Gastrocnemius medialis (tissue), 4 donors: ENCODE results near the gene NR2C1. TPM values are rescaled to one million over a fixed set of nuclear protein-coding genes. Genes with fewer than 3 reads are reported as not detected.
"Not testable (repeated sequence)": the region's sequence is repeated elsewhere in the genome, so short reads cannot be mapped to it uniquely, and the experiment has no call there.

Source experiments
- ATAC-seq, 2 donors: fragments of 150-250 bp; one replicate each; pipeline ENCODE4 v1.9.1; 2016
- DNase-seq, 2 donors: peaks; one replicate each; pipeline ENCODE4 v3.0.0-alpha.2; 2019
- H3K27ac ChIP-seq, 4 donors: fragments of 200-600 bp; sonication (generic); 1 replicate in 1 of 4; 2 replicates in 3 of 4; pipeline ENCODE4 v1.5.1; 2016 to 2018; ENCODE audit warnings: mild to moderate bottlenecking in 2 of 4, moderate library complexity in 1 of 4
- H3K27me3 ChIP-seq, 3 donors: fragments of 200-600 bp; sonication (generic) in 2 of 3; 1 replicate in 1 of 3; 2 replicates in 2 of 3; pipeline versions ENCODE4 v1.5.1 to v1.6.0; 2016 to 2019; ENCODE audit warnings: mild to moderate bottlenecking in 1 of 3, moderate library complexity in 1 of 3
- H3K36me3 ChIP-seq, 2 donors: fragments of 200-600 bp; sonication (generic) in 1 of 2; one replicate each; pipeline ENCODE4 v1.5.1; 2017 to 2018
- H3K4me1 ChIP-seq, 2 donors: fragments of 200-600 bp; sonication (generic) in 1 of 2; one replicate each; pipeline ENCODE4 v1.5.1; 2016 to 2017; ENCODE audit warnings: mild to moderate bottlenecking in 2 of 2
- H3K4me3 ChIP-seq, 4 donors: fragments of 200-600 bp; sonication (generic) in 3 of 4; 1 replicate in 1 of 4; 2 replicates in 3 of 4; pipeline ENCODE4 v1.5.1; 2016 to 2019; ENCODE audit warnings: mild to moderate bottlenecking in 2 of 4
- H3K9me3 ChIP-seq, 3 donors: fragments of 200-600 bp; sonication (generic) in 2 of 3; 1 replicate in 1 of 3; 2 replicates in 2 of 3; pipeline ENCODE4 v1.5.1; 2016 to 2019
- CTCF ChIP-seq, 5 experiments: fragments of 450-650 bp in 3 of 5; fragments of 200-600 bp in 2 of 5; sonication (generic) in 2 of 5; IDR thresholded peaks in 4 of 5; conservative IDR thresholded peaks in 1 of 5; 1 replicate in 4 of 5; 2 replicates in 1 of 5; pipeline ENCODE4 v1.5.1; 2016 to 2019; ENCODE audit warnings: antibody characterized with exemption in 5 of 5, mild to moderate bottlenecking in 3 of 5, moderate library complexity in 3 of 5
- POLR2A ChIP-seq, 2 donors: fragments of 450-650 bp; IDR thresholded peaks; one replicate each; pipeline ENCODE4 v1.6.1; 2017; ENCODE audit warnings: antibody characterized with exemption in 2 of 2, mild to moderate bottlenecking in 2 of 2, moderate library complexity in 2 of 2
- in situ Hi-C, 4 donors: fragments of 200-750 bp; cut with MboI; loops; one replicate each; pipeline versions ENCODE4 v1.15.0 to v1.8.0; 2017; ENCODE audit warnings: low sequenced_read_pairs in 4 of 4
- intact Hi-C: fragments of 100-400 bp; cut with DNase I; formaldehyde crosslinking; loops from one replicate; pipeline ENCODE4 v1.15.1; 2023; ENCODE audit warnings: low total_unique reads
- total RNA-seq, 4 donors: library from RNA; depleted of rRNA; stranded (reverse); fragments of >200 nt; gene quantifications; one replicate each; pipeline versions ENCODE4 v1.1.0 to v1.2.3, GENCODE V29; 2016

NR2C1 gene
- total RNA-seq, 4 donors from 2014 or later: 16.2 to 48.8 (median 22.5) TPM

- ATAC-seq (no peak), DNase-seq (no peak)
- in situ Hi-C loops: no loop called here
- no peak for TF ChIP-seq POLR2A (IDR thresholded peaks at IDR 0.05)
- no peak for TF ChIP-seq CTCF (IDR thresholded peaks at IDR 0.05 in 4 of 5, conservative IDR thresholded peaks at IDR 0.05 in 1 of 5)
- Histone ChIP-seq H3K36me3 (no peaks in the 10 kb centered on the region), H3K9me3 (no peaks in the 10 kb centered on the region), H3K4me1 (peaks cover 16 to 33% of the 10 kb centered on the region in 2 donors), H3K27ac (no peak overlapping the region), H3K27me3 (no peaks in the 10 kb centered on the region), H3K4me3 (no peak overlapping the region)
- intact Hi-C loops: no loop called here
Measured at GRCh38 chr12:95100264-95101190, 27.1 kb upstream of the NR2C1 start.

GRCh38 chr12:95099270-95099790, 25.9 kb upstream of the NR2C1 start:
- DNase-seq: no peak
- no peak for TF ChIP-seq CTCF (IDR thresholded peaks at IDR 0.05 in 4 of 5, conservative IDR thresholded peaks at IDR 0.05 in 1 of 5)
- no peak for TF ChIP-seq POLR2A (IDR thresholded peaks at IDR 0.05)
- ATAC-seq: no peak
- peaks cover 16 to 33% of the 10 kb centered on the region in 2 donors for H3K4me1 ChIP-seq
- H3K4me3 ChIP-seq: no peak overlapping the region
- no peaks in the 10 kb centered on the region for H3K27me3 ChIP-seq
- intact Hi-C loops: no loop called here
- no peak overlapping the region for H3K27ac ChIP-seq
- H3K36me3 ChIP-seq: no peaks in the 10 kb centered on the region
- in situ Hi-C loops: no loop called here
- no peaks in the 10 kb centered on the region for H3K9me3 ChIP-seq

GRCh38 chr12:95096852-95097251, 23.4 kb upstream of the NR2C1 start:
- ATAC-seq: peak in 1 of 2 donors; percentile 11

GRCh38 chr12:95096378-95096777, 23.0 kb upstream of the NR2C1 start:
- ATAC-seq (no peak), DNase-seq (no peak)
- Histone ChIP-seq H3K27ac (no peak overlapping the region), H3K4me1 (peaks cover 9 to 22% of the 10 kb centered on the region in 2 donors), H3K9me3 (no peaks in the 10 kb centered on the region), H3K36me3 (no peaks in the 10 kb centered on the region), H3K27me3 (no peaks in the 10 kb centered on the region), H3K4me3 (no peak overlapping the region)
- in situ Hi-C loops (no loop called here), intact Hi-C loops (no loop called here)
- TF ChIP-seq POLR2A (IDR thresholded peaks at IDR 0.05) (no peak), CTCF (IDR thresholded peaks at IDR 0.05 in 4 of 5, conservative IDR thresholded peaks at IDR 0.05 in 1 of 5) (no peak)

More at GRCh38 chr12:95096852-95097251, 23.4 kb upstream of the NR2C1 start:
- H3K4me1 ChIP-seq: peaks cover 9 to 22% of the 10 kb centered on the region in 2 donors
- no peaks in the 10 kb centered on the region for H3K9me3 ChIP-seq
- DNase-seq: no peak
- H3K4me3 ChIP-seq: no peak overlapping the region
- in situ Hi-C loops: no loop called here
- no peak overlapping the region for H3K27ac ChIP-seq
- H3K27me3 ChIP-seq: no peaks in the 10 kb centered on the region
- no peaks in the 10 kb centered on the region for H3K36me3 ChIP-seq
- TF ChIP-seq CTCF (IDR thresholded peaks at IDR 0.05 in 4 of 5, conservative IDR thresholded peaks at IDR 0.05 in 1 of 5): no peak
- TF ChIP-seq POLR2A (IDR thresholded peaks at IDR 0.05): no peak
- intact Hi-C loops: no loop called here

- H3K27me3 ChIP-seq, H3K27ac ChIP-seq, H3K4me3 ChIP-seq, H3K9me3 ChIP-seq, ATAC-seq, intact Hi-C loops, H3K36me3 ChIP-seq, DNase-seq, in situ Hi-C loops: not testable (repeated sequence)
- peaks cover 9 to 22% of the 10 kb centered on the region in 2 donors for H3K4me1 ChIP-seq
Measured at GRCh38 chr12:95095866-95096265, 22.4 kb upstream of the NR2C1 start.
